TTC549 (cell line): ENCODE measurements around the gene ANAPC7.
"Not testable (repeated sequence)": the region's sequence is repeated elsewhere in the genome, so short reads cannot be mapped to it uniquely, and the experiment has no call there.

Source experiments
- FAIRE-seq: peaks from 2 replicates; lab custom pipeline; 2012; peaks lifted over from hg19 to GRCh38; lab: Jason Lieb, UNC

Gene ANAPC7

DNA sequence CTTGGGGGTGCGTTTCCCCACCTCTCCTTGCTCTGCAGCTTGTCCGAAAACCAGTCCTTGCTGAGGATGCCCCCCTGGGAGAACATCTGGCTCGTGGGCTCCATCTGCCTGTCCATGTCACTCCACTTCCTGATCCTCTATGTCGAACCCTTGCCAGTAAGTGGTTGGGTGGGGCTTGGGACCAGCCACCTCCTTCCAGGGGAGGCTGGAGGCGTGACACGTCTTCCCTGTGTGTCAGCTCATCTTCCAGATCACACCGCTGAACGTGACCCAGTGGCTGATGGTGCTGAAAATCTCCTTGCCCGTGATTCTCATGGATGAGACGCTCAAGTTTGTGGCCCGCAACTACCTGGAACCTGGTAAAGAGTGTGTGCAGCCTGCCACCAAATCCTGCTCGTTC lies 57.5 kb downstream of the ANAPC7 start:
- FAIRE-seq = no peak

DNA sequence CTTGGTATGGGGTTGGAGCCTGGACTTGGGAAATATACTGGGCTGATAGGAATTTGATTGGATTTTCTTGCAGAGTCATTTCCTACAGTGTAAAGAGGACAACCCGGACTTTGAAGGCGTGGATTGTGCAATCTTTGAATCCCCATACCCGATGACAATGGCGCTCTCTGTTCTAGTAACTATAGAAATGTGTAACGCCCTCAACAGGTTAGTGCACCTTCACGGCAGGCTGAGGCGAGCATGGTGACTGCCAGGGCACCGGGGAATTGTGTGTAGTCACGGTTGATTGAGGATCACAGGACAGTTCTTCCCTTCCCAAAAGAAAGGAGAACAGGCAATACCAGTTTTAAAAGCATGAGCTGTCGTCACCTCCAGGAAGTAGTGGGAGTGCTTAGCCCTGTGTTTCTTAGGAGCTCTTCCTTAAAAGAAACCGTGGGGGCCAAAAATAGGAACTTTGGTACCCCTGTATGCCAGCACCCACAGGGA lies 58.3 kb downstream of the ANAPC7 start:
- FAIRE-seq = no peak

DNA sequence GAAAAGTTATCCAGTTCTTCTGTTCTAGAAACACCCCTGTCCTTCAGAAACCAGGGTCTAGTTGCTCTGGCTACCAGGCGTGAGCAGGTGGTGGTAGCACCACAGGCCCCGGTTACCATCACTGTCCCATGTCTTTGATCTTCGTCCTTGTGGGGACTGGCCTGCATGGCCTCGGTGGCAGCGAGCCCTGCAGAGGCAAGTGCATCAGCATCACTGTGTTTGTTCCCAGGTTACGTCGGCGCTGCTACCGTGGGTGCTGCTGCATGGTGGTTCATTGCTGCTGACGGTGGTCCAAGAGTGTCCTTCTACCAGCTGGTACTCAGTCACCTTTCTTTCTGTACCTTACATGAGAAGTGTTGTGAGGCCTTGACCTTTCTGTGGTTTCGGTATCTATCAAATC lies 58.9 kb downstream of the ANAPC7 start:
- no peak for FAIRE-seq

DNA sequence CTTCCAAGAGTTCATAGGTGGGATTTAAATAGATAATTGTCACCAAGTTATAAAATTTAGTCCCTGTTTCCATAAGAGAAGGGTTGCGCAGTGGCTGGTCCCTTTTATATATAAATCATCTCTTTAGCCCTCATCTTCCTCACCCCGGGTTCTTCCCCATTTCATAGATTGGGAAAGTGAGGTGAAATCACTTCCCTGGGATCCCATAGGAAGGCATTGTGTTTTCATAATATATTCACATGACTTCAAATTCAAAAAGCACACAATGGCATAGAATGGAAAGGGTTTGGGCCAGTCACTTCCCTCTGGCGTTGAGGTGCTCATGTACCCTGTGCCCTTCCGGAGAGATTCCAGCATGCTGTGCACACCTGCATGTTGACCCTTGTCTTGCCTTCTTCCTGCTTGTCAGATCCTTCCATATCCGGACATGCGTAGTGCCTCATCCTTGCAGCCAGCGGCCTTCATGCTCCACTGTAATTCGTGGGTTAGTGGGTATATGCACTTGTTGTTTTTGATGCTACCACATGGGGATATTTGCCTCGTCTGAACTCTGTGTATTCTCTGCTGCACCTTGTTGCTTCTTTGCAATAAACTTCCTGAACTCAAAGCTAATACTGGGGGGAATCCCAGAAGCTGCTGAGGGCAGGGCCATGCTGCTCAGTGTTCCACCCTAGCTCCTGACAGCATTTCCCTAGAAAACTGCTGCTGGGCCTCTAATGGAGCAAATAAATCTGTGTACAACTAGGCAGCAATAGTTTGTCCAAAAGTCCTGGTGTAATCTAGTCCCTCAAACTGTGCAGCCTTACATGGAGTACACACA lies 59.6 kb downstream of the ANAPC7 start:
- no peak for FAIRE-seq

- FAIRE-seq = no peak
These were observed 60.4 kb downstream of the ANAPC7 start for GRCh38 chr12:110343114-110343513.

- no peak for FAIRE-seq
These were observed 61.4 kb downstream of the ANAPC7 start for GRCh38 chr12:110342157-110342556.

DNA sequence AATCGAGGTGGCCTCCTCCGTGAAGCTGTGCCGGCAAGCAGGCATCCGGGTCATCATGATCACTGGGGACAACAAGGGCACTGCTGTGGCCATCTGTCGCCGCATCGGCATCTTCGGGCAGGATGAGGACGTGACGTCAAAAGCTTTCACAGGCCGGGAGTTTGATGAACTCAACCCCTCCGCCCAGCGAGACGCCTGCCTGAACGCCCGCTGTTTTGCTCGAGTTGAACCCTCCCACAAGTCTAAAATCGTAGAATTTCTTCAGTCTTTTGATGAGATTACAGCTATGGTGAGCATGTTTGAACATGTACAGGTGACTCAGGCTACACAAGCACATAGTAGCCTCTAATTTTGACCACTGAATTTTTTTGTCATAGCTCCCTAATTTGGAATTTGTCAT lies 62.8 kb downstream of the ANAPC7 start:
- FAIRE-seq = no peak

DNA sequence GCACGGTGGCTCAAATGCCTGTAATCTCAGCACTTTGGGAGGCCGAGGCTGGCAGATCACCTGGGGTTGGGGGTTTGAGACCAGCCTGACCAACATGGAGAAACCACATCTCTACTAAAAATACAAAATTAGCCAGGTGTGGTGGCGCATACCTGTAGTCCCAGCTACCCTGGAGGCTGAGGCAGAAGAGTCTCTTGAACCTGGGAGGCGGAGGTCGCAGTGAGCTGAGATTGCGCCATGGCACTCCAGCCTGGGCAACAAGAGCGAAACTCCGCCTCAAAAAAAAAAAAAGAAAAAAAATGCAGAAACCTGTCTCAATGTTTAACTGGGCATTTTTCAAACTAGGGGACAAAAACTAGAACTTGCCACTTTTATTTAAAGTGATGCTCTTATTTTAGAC lies 63.2 kb downstream of the ANAPC7 start:
- FAIRE-seq = not testable (repeated sequence)

GRCh38 chr12:110339184-110339952 lies 64.1 kb downstream of the ANAPC7 start:
- no peak for FAIRE-seq

GRCh38 chr12:110338754-110339153 lies 64.8 kb downstream of the ANAPC7 start:
- no peak for FAIRE-seq

- no peak for FAIRE-seq
These were observed 65.4 kb downstream of the ANAPC7 start for GRCh38 chr12:110337912-110338710.

DNA sequence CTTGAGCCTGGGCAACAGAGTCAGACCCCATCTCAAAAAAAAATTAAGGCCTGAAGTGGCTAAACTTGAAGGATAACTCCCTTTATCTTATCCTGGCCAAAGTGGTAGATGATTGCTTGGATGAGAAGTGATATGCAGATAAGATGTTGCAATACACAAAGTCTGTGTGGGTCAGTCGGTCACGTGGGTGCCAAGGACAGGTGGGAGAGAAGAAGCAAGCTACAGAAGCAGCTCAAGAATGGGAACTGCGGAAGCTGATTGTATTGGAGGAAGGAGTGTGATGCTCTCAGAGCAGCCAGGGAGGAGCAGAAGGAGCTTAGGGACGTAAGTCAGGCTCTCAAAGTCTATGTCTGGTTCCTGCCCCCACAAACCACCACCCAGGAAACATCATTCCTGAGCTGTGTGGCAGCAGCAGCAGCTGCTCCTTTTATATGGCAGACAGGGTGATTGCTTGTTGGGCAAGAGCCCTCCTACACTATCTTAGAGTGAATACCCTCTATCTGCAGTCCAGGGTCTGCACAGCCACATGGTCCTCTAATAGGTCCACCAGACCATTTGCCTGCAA lies 67.9 kb downstream of the ANAPC7 start:
- FAIRE-seq = no peak

GRCh38 chr12:110333201-110333600 lies 70.3 kb downstream of the ANAPC7 start:
- no peak for FAIRE-seq

- FAIRE-seq = no peak
These were observed 73.0 kb downstream of the ANAPC7 start for GRCh38 chr12:110330544-110330943.

DNA sequence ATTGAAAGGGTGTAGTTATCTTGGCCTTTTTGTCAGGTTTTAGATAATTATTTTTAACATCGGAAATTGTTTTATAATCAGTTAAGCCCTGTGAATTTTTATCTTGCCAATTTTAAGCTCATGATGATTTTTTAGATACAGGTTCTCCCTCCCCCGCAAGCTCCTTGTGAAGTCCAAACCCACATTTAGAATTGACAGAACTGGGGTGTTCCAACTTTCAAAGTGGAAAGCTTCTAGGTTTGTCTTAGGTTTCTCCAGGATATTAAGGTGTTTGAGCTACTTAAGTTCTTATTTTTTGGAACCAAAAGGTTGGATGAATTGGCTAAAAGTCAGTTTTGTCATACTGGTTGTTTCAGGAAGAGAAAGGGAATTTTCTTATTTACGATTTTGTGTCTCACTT lies 73.4 kb downstream of the ANAPC7 start:
- no peak for FAIRE-seq

DNA sequence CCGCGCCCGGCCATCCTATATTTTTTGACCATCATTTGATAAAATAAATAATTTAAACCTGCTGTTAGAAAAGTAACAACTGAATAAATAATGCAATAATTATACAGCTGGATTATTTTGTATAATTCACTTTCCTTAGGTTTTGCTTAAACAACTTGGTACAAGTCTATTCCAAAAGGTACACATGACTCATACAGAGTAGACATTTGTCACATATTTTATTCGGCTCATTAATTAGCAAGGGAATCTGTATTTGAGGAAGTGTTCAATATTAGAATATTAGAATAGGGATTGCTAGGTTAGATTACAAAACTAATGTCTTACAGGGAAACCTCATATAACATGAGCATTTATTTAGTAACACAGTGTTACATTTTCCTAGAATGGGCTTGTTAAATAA lies 73.8 kb downstream of the ANAPC7 start:
- no peak for FAIRE-seq
